Measurements from ENCODE around the gene NPIPA1. TPM values are rescaled to one million over a fixed set of nuclear protein-coding genes. Genes with fewer than 3 reads are reported as not detected.
"Not testable (repeated sequence)": the region's sequence is repeated elsewhere in the genome, so short reads cannot be mapped to it uniquely, and the experiment has no call there.

Gene NPIPA1
- total and polyA plus RNA-seq, 2 donors from 2014 or later, result 26.7 to 79.3 TPM

DNA sequence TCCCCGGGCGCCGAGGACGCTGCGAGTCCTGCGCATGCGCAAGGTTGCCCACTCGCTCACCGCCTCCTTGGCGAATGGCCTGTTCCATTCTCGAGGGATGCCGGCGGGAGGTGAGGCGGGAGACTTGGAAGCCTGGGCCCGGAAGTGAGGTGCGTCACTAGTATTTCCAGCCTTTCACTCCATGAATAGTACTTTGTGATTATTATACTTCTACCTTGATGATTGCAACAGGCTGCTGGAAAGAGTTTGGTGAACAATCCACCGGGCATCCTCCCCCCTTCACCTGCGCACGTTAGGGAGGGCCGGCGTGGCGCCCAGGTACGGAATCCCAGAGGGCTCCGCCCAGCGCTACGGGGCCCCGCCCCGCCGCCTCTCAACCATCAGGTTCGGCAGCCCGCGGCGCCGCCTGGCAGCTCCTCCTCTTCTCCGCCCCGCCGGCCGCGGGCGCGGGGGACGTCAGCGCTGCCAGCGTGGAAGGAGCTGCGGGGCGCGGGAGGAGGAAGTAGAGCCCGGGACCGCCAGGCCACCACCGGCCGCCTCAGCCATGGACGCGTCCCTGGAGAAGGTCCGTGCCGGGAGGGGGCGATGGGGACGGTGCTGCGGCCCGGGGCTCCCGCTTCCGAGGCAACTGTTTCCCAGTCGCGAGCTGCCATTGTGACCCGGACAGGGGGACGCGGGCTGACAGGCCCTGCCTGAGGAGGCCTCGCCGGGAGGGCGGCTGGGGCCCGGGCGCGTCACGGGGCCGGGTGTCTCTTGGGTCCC lies 37.6 kb downstream of the NPIPA1 start, which contains the start of gene PDXDC1:
TSS of gene PDXDC1 (plus strand) at position 371 of the 762 bp plus-strand sequence. CDS start at position 545, 174 bp downstream.
- H3K27me3 ChIP-seq (ENCODE audit: control insufficient read depth, insufficient read depth, low read length); H3K9me3 ChIP-seq (ENCODE audit: control insufficient read depth in 2 of 3, insufficient read depth in 1 of 3, low read length in 3 of 3); intact Hi-C loops (cut with DNase I); H3K36me3 ChIP-seq (ENCODE audit: control insufficient read depth in 2 of 3, insufficient read depth in 3 of 3, low read length in 3 of 3); FAIRE-seq: not testable (repeated sequence)
- Histone ChIP-seq H3K4me3 (ENCODE audit: low read length in 3 of 3) (peak within 1 kb of the TSS; percentile 66 to 92 (median 85)), H3K4me1 (ENCODE audit: control insufficient read depth in 2 of 3, insufficient read depth in 2 of 3, low read depth in 1 of 3, low read length in 3 of 3) (peaks cover 0 to 14% (median 0%) of the 10 kb centered on the region in 3 donors), H3K9ac (ENCODE audit: low read length in 3 of 3) (peak within 1 kb of the TSS; percentile 49 to 89 (median 85)), H3K27ac (ENCODE audit: low read depth in 2 of 2, low read length in 2 of 2) (peak within 1 kb of the TSS; percentile 93 to 94)
- DNase-seq, result peak; percentile 94 to 99 (median 97)

DNA sequence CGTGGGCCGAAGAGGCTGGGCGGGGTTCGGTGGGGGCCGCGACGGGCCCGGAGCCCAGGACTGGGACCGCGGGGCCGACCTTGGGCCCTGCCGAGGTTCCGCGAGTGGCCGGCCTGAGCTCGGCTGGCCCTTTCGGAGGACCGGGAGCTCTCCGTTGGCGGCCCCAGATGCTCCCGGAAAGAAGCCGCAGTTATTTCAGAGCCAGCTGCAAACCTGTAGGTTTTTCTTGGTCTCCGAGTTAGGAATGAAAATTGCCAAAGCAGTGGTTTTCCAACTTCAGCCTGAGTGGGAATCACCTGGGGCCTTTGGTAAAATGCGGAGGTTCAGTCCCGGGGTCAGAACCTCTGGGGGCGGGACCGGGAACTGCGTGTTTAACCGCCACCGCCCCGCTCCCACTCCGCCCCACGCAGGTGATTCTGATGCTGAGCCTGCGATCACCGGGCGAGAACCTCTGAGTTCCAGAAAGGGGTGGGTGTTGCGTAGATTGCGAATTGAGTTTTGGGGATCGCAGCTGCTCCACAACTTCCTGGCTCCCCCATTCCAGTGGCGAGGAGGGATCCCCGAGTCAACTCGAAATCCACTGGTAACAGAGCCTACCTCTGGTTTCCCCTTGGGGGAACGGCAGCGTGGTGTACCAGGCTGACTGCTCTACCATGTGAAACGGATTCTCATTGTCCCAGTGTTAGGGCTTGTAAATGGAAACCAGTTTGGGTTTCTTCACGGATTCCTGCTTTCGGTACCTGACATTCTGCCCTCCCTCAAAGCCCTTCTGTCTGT lies 38.4 kb downstream of the NPIPA1 start:
- intact Hi-C loops (cut with DNase I); H3K27me3 ChIP-seq (ENCODE audit: control insufficient read depth, insufficient read depth, low read length); H3K36me3 ChIP-seq (ENCODE audit: control insufficient read depth in 2 of 3, insufficient read depth in 3 of 3, low read length in 3 of 3); H3K9me3 ChIP-seq (ENCODE audit: control insufficient read depth in 2 of 3, insufficient read depth in 1 of 3, low read length in 3 of 3); FAIRE-seq: not testable (repeated sequence)
- peak overlapping the region; percentile 64 to 92 (median 85) for H3K4me3 ChIP-seq (ENCODE audit: low read length in 3 of 3)
- peak overlapping the region; percentile 49 to 89 (median 85) for H3K9ac ChIP-seq (ENCODE audit: low read length in 3 of 3)
- peak; percentile 25 to 89 (median 56) for DNase-seq
- peaks cover 0 to 14% (median 0%) of the 10 kb centered on the region in 3 donors for H3K4me1 ChIP-seq (ENCODE audit: control insufficient read depth in 2 of 3, insufficient read depth in 2 of 3, low read depth in 1 of 3, low read length in 3 of 3)
- H3K27ac ChIP-seq (ENCODE audit: low read depth in 2 of 2, low read length in 2 of 2), result peak overlapping the region; percentile 93 to 94

DNA sequence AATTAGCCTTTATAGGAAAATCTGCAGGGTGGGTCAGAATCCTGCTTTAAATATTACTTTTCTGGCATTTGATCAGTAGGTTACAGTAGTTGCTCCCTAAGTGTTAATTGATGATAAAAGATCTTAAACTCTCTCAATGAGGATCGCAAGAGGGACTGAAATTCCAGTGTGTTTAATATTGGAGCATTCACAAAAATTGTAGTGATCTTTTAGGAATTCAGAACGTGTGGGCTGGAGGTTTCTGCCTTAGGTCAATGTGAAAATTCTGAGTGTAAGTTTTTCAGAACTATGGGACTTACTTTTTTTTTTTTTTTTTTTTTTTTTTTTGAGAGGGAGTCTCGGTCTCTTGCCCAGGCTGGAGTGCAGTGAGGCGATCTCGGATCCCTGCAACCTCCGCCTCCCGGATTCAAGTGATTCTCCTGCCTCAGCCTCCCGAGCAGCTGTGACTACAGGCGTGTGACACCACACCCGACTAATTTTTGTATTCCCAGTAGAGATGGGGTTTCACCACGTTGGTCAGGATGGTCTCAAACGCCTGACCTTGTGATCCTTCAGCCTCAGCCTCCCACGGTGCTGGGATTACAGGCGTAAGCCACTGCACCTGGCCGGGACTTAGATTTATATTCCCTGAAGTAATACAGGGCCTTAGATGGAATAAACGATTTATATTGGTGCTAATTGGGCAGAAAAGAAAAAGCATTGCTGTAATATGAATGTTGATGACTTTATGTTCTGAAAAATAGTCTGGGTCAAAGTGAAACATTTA lies 39.9 kb downstream of the NPIPA1 start:
- peak overlapping the region in 1 of 3 donors; percentile 13 for H3K4me3 ChIP-seq (ENCODE audit: low read length in 3 of 3)
- H3K36me3 ChIP-seq (ENCODE audit: control insufficient read depth in 2 of 3, insufficient read depth in 3 of 3, low read length in 3 of 3); H3K9ac ChIP-seq (ENCODE audit: low read length in 3 of 3); intact Hi-C loops (cut with DNase I); H3K27me3 ChIP-seq (ENCODE audit: control insufficient read depth, insufficient read depth, low read length); FAIRE-seq; H3K27ac ChIP-seq (ENCODE audit: low read depth in 2 of 2, low read length in 2 of 2); H3K9me3 ChIP-seq (ENCODE audit: control insufficient read depth in 2 of 3, insufficient read depth in 1 of 3, low read length in 3 of 3); DNase-seq: not testable (repeated sequence)
- H3K4me1 ChIP-seq (ENCODE audit: control insufficient read depth in 2 of 3, insufficient read depth in 2 of 3, low read depth in 1 of 3, low read length in 3 of 3), result peaks cover 0 to 16% (median 0%) of the 10 kb centered on the region in 3 donors

DNA sequence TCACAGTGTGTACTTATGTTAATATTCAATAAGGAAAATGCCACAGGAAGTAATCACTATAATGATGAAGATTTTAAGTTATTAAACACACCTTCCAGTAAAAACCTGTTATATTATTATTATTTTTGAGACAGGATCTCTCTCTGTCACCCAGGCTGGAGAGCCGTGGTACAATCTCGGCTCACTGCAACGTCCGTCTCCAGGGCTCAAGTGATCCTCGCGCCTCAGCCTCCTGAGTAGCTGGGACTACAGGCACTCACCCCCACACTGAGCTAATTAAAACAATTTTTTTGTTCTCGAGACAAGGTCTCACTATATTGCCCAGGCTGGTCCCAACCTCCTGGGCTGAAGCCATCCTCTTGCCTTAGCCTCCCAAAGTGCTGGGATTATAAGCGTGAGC lies 41.0 kb downstream of the NPIPA1 start:
- H3K4me1 ChIP-seq (ENCODE audit: control insufficient read depth in 2 of 3, insufficient read depth in 2 of 3, low read depth in 1 of 3, low read length in 3 of 3), result peaks cover 0 to 16% (median 0%) of the 10 kb centered on the region in 3 donors
- H3K9ac ChIP-seq (ENCODE audit: low read length in 3 of 3); H3K9me3 ChIP-seq (ENCODE audit: control insufficient read depth in 2 of 3, insufficient read depth in 1 of 3, low read length in 3 of 3); H3K27ac ChIP-seq (ENCODE audit: low read depth in 2 of 2, low read length in 2 of 2); H3K27me3 ChIP-seq (ENCODE audit: control insufficient read depth, insufficient read depth, low read length); intact Hi-C loops (cut with DNase I); DNase-seq; H3K4me3 ChIP-seq (ENCODE audit: low read length in 3 of 3); FAIRE-seq; H3K36me3 ChIP-seq (ENCODE audit: control insufficient read depth in 2 of 3, insufficient read depth in 3 of 3, low read length in 3 of 3): not testable (repeated sequence)

GRCh38 chr16:14978908-14979307 lies 41.7 kb downstream of the NPIPA1 start:
- H3K9me3 ChIP-seq (ENCODE audit: control insufficient read depth in 2 of 3, insufficient read depth in 1 of 3, low read length in 3 of 3); H3K4me3 ChIP-seq (ENCODE audit: low read length in 3 of 3); H3K36me3 ChIP-seq (ENCODE audit: control insufficient read depth in 2 of 3, insufficient read depth in 3 of 3, low read length in 3 of 3); DNase-seq; H3K27ac ChIP-seq (ENCODE audit: low read depth in 2 of 2, low read length in 2 of 2); intact Hi-C loops (cut with DNase I); H3K27me3 ChIP-seq (ENCODE audit: control insufficient read depth, insufficient read depth, low read length); FAIRE-seq; H3K9ac ChIP-seq (ENCODE audit: low read length in 3 of 3): not testable (repeated sequence)
- H3K4me1 ChIP-seq (ENCODE audit: control insufficient read depth in 2 of 3, insufficient read depth in 2 of 3, low read depth in 1 of 3, low read length in 3 of 3), result peaks cover 0 to 16% (median 0%) of the 10 kb centered on the region in 3 donors

GRCh38 chr16:14981234-14981633 lies 44.0 kb downstream of the NPIPA1 start:
- FAIRE-seq; intact Hi-C loops (cut with DNase I); H3K36me3 ChIP-seq (ENCODE audit: control insufficient read depth in 2 of 3, insufficient read depth in 3 of 3, low read length in 3 of 3); H3K27ac ChIP-seq (ENCODE audit: low read depth in 2 of 2, low read length in 2 of 2); H3K9me3 ChIP-seq (ENCODE audit: control insufficient read depth in 2 of 3, insufficient read depth in 1 of 3, low read length in 3 of 3); DNase-seq; H3K27me3 ChIP-seq (ENCODE audit: control insufficient read depth, insufficient read depth, low read length): not testable (repeated sequence)
- peaks cover 0 to 13% (median 0%) of the 10 kb centered on the region in 3 donors for H3K4me1 ChIP-seq (ENCODE audit: control insufficient read depth in 2 of 3, insufficient read depth in 2 of 3, low read depth in 1 of 3, low read length in 3 of 3)
- peak overlapping the region in 2 of 3 donors; percentile 26 to 52 for H3K4me3 ChIP-seq (ENCODE audit: low read length in 3 of 3)
- H3K9ac ChIP-seq (ENCODE audit: low read length in 3 of 3), result peak overlapping the region in 1 of 3 donors; percentile 41

- peaks cover 0 to 11% (median 0%) of the 10 kb centered on the region in 3 donors for H3K4me1 ChIP-seq (ENCODE audit: control insufficient read depth in 2 of 3, insufficient read depth in 2 of 3, low read depth in 1 of 3, low read length in 3 of 3)
- H3K36me3 ChIP-seq (ENCODE audit: control insufficient read depth in 2 of 3, insufficient read depth in 3 of 3, low read length in 3 of 3); H3K9ac ChIP-seq (ENCODE audit: low read length in 3 of 3); FAIRE-seq; H3K27ac ChIP-seq (ENCODE audit: low read depth in 2 of 2, low read length in 2 of 2); intact Hi-C loops (cut with DNase I); H3K9me3 ChIP-seq (ENCODE audit: control insufficient read depth in 2 of 3, insufficient read depth in 1 of 3, low read length in 3 of 3); DNase-seq; H3K27me3 ChIP-seq (ENCODE audit: control insufficient read depth, insufficient read depth, low read length); H3K4me3 ChIP-seq (ENCODE audit: low read length in 3 of 3): not testable (repeated sequence)
Measured at GRCh38 chr16:14982521-14982920, 45.3 kb downstream of the NPIPA1 start.
